Neural cell (in vitro differentiated cells): ENCODE data around the gene TMEM244.

Source experiments
- EZH2 ChIP-seq: fragments of 200-600, 300-800 bp; shearing (Covaris generic), sonication (generic); IDR thresholded peaks from 2 replicates; pipeline ENCODE4 v1.6.1; 2014; ENCODE audit warnings: antibody characterized with exemption, low read length, borderline replicate concordance, mild to moderate bottlenecking; ENCODE audit not compliant: insufficient read depth, poor library complexity, severe bottlenecking
- POLR2AphosphoS5 ChIP-seq: IDR thresholded peaks from 2 replicates; pipeline ENCODE4 v1.6.1; 2012
- RAD21 ChIP-seq: fragments of 450-650 bp; conservative IDR thresholded peaks from 2 replicates; pipeline ENCODE4 v1.6.1; 2014; ENCODE audit warnings: antibody characterized with exemption, mild to moderate bottlenecking, moderate library complexity
- SMC3 ChIP-seq: fragments of 450-650 bp; conservative IDR thresholded peaks from 2 replicates; pipeline ENCODE4 v1.6.1; 2014; ENCODE audit warnings: antibody characterized with exemption, mild to moderate bottlenecking, moderate library complexity; ENCODE audit not compliant: poor library complexity
- TF ChIP-seq, protein P1 (sequence below): fragments of 450-650 bp; IDR thresholded peaks from 2 replicates; pipeline ENCODE4 v1.5.1; 2014; ENCODE audit warnings: antibody characterized with exemption, mild to moderate bottlenecking, moderate library complexity; ENCODE audit not compliant: poor library complexity, severe bottlenecking
- TF ChIP-seq, protein P2 (sequence below): IDR thresholded peaks from 2 replicates; pipeline ENCODE4 v1.6.1; 2012; ENCODE audit warnings: borderline replicate concordance

DNA sequence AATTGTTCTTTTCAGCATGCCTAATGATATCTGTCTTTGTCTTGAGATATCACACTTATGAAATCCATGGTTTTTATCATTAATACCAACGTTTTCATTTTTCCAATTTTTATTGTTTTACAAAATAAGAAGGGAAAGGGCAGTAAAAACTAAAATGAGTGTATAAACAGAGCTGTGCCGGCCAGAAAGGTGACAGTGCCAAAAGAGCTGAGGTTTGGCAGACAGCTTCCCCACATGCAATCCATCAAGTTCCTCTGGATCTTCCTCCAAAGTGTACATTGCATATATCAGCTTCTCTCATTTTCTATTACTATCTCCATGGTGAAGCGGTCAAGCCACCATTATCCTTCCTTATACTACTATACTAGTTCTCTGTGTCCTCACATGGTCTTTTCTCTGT lies 10.1 kb upstream of the TMEM244 start:
- TF ChIP-seq, protein P1, sequence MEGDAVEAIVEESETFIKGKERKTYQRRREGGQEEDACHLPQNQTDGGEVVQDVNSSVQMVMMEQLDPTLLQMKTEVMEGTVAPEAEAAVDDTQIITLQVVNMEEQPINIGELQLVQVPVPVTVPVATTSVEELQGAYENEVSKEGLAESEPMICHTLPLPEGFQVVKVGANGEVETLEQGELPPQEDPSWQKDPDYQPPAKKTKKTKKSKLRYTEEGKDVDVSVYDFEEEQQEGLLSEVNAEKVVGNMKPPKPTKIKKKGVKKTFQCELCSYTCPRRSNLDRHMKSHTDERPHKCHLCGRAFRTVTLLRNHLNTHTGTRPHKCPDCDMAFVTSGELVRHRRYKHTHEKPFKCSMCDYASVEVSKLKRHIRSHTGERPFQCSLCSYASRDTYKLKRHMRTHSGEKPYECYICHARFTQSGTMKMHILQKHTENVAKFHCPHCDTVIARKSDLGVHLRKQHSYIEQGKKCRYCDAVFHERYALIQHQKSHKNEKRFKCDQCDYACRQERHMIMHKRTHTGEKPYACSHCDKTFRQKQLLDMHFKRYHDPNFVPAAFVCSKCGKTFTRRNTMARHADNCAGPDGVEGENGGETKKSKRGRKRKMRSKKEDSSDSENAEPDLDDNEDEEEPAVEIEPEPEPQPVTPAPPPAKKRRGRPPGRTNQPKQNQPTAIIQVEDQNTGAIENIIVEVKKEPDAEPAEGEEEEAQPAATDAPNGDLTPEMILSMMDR: no peak
- no peak for TF ChIP-seq SMC3
- no peak for TF ChIP-seq POLR2AphosphoS5
- TF ChIP-seq, protein P2, sequence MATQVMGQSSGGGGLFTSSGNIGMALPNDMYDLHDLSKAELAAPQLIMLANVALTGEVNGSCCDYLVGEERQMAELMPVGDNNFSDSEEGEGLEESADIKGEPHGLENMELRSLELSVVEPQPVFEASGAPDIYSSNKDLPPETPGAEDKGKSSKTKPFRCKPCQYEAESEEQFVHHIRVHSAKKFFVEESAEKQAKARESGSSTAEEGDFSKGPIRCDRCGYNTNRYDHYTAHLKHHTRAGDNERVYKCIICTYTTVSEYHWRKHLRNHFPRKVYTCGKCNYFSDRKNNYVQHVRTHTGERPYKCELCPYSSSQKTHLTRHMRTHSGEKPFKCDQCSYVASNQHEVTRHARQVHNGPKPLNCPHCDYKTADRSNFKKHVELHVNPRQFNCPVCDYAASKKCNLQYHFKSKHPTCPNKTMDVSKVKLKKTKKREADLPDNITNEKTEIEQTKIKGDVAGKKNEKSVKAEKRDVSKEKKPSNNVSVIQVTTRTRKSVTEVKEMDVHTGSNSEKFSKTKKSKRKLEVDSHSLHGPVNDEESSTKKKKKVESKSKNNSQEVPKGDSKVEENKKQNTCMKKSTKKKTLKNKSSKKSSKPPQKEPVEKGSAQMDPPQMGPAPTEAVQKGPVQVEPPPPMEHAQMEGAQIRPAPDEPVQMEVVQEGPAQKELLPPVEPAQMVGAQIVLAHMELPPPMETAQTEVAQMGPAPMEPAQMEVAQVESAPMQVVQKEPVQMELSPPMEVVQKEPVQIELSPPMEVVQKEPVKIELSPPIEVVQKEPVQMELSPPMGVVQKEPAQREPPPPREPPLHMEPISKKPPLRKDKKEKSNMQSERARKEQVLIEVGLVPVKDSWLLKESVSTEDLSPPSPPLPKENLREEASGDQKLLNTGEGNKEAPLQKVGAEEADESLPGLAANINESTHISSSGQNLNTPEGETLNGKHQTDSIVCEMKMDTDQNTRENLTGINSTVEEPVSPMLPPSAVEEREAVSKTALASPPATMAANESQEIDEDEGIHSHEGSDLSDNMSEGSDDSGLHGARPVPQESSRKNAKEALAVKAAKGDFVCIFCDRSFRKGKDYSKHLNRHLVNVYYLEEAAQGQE: no peak
- no peak for TF ChIP-seq EZH2
- TF ChIP-seq RAD21: no peak
